ENCODE measurements around the gene CYB5R3. TPM values are rescaled to one million over a fixed set of nuclear protein-coding genes. Genes with fewer than 3 reads are reported as not detected.

CYB5R3 gene
- total RNA-seq, 1 experiment from 2014 or later: 87.8 TPM

- no peak for DNase-seq (ENCODE audit: low spot score)
Observed at GRCh38 chr22:42645938-42646568, 3.1 kb downstream of the CYB5R3 start.

- DNase-seq (ENCODE audit: low spot score): no peak
Observed at GRCh38 chr22:42645341-42645937, 3.8 kb downstream of the CYB5R3 start.

GRCh38 chr22:42644422-42645340 lies 4.5 kb downstream of the CYB5R3 start:
- no peak for DNase-seq (ENCODE audit: low spot score)

GRCh38 chr22:42643634-42644421 lies 5.4 kb downstream of the CYB5R3 start:
- DNase-seq (ENCODE audit: low spot score): no peak

- DNase-seq (ENCODE audit: low spot score): no peak
Observed at GRCh38 chr22:42642806-42643633, 6.2 kb downstream of the CYB5R3 start.

GRCh38 chr22:42641801-42642413 lies 7.3 kb downstream of the CYB5R3 start:
- DNase-seq (ENCODE audit: low spot score): no peak

- DNase-seq (ENCODE audit: low spot score): no peak
Observed at GRCh38 chr22:42639541-42640241, 9.5 kb downstream of the CYB5R3 start.

GRCh38 chr22:42637555-42637954 lies 11.6 kb downstream of the CYB5R3 start:
- no peak for DNase-seq (ENCODE audit: low spot score)

GRCh38 chr22:42636506-42636905 lies 12.7 kb downstream of the CYB5R3 start:
- no peak for DNase-seq (ENCODE audit: low spot score)

GRCh38 chr22:42635531-42635930 lies 13.7 kb downstream of the CYB5R3 start:
- no peak for DNase-seq (ENCODE audit: low spot score)

- no peak for DNase-seq (ENCODE audit: low spot score)
Observed at GRCh38 chr22:42633013-42633412, 16.2 kb downstream of the CYB5R3 start.

GRCh38 chr22:42632096-42632495 lies 17.1 kb downstream of the CYB5R3 start:
- DNase-seq (ENCODE audit: low spot score): no peak

GRCh38 chr22:42630901-42631602 lies 18.1 kb downstream of the CYB5R3 start:
- DNase-seq (ENCODE audit: low spot score): no peak

GRCh38 chr22:42630211-42630610 lies 19.0 kb downstream of the CYB5R3 start:
- DNase-seq (ENCODE audit: low spot score): no peak

- DNase-seq (ENCODE audit: low spot score): no peak
Observed at GRCh38 chr22:42627981-42628380, 21.2 kb downstream of the CYB5R3 start.

- no peak for DNase-seq (ENCODE audit: low spot score)
Observed at GRCh38 chr22:42626951-42627625, 22.1 kb downstream of the CYB5R3 start.

GRCh38 chr22:42626431-42626830 lies 22.8 kb downstream of the CYB5R3 start:
- DNase-seq (ENCODE audit: low spot score): no peak

- no peak for DNase-seq (ENCODE audit: low spot score)
Observed at GRCh38 chr22:42625416-42625815, 23.8 kb downstream of the CYB5R3 start.
